ENCODE data around the gene KIF1B.
A peak's percentile ranks its signal among the peaks of the same experiment; 100 is the strongest.

The KIF1B gene

GRCh38 chr1:10378081-10378841 lies 167.9 kb downstream of the KIF1B start:
- no peak overlapping the region for H3K4me3 ChIP-seq (ENCODE audit: low read depth, low read length)
- TF ChIP-seq CTCF (IDR thresholded peaks at IDR 0.05; ENCODE audit: insufficient read depth, low read depth, low read length, missing control alignments): no peak
- peak; percentile 9 for DNase-seq (ENCODE audit: low read depth)

- no peak overlapping the region for H3K4me3 ChIP-seq (ENCODE audit: low read depth, low read length)
- TF ChIP-seq CTCF (IDR thresholded peaks at IDR 0.05; ENCODE audit: insufficient read depth, low read depth, low read length, missing control alignments): no peak
- no peak for DNase-seq (ENCODE audit: low read depth)
These were observed 168.8 kb downstream of the KIF1B start for GRCh38 chr1:10379101-10379620.

GRCh38 chr1:10379676-10380075 lies 169.3 kb downstream of the KIF1B start:
- no peak overlapping the region for H3K4me3 ChIP-seq (ENCODE audit: low read depth, low read length)
- no peak for DNase-seq (ENCODE audit: low read depth)

GRCh38 chr1:10380594-10381275 lies 170.4 kb downstream of the KIF1B start:
- no peak for DNase-seq (ENCODE audit: low read depth)
- no peak for TF ChIP-seq CTCF (IDR thresholded peaks at IDR 0.05; ENCODE audit: insufficient read depth, low read depth, low read length, missing control alignments)
- no peak overlapping the region for H3K4me3 ChIP-seq (ENCODE audit: low read depth, low read length)

More at GRCh38 chr1:10379676-10380075, 169.3 kb downstream of the KIF1B start:
- no peak for TF ChIP-seq CTCF (IDR thresholded peaks at IDR 0.05; ENCODE audit: insufficient read depth, low read depth, low read length, missing control alignments)

- no peak for TF ChIP-seq CTCF (IDR thresholded peaks at IDR 0.05; ENCODE audit: insufficient read depth, low read depth, low read length, missing control alignments)
- H3K4me3 ChIP-seq (ENCODE audit: low read depth, low read length): no peak overlapping the region
- DNase-seq (ENCODE audit: low read depth): no peak
These were observed 173.3 kb downstream of the KIF1B start for GRCh38 chr1:10383630-10384029.

- TF ChIP-seq CTCF (IDR thresholded peaks at IDR 0.05; ENCODE audit: insufficient read depth, low read depth, low read length, missing control alignments): no peak
- peak; percentile 5 for DNase-seq (ENCODE audit: low read depth)
- H3K4me3 ChIP-seq (ENCODE audit: low read depth, low read length): no peak overlapping the region
These were observed 173.8 kb downstream of the KIF1B start for GRCh38 chr1:10384219-10384618.

Data from GM12865 (cell line).